GM12878 (cell line): ENCODE data around the gene MEAF6. TPM values are rescaled to one million over a fixed set of nuclear protein-coding genes. Genes with fewer than 3 reads are reported as not detected.

ENCODE experiments used
- ATAC-seq: fragments of 200-7000 bp; cut with Tn5 transposase; 3 replicates; pipeline ENCODE4 v1.9.1; 2020; ENCODE audit warnings: mild to moderate bottlenecking, moderate library complexity
- BruUV-seq: library from RNA; stranded (reverse); fragments of 400-500 nt; replicated peaks from 2 replicates; lab custom pipeline; 2021; lab: Mats Ljungman, UMichigan
- CTCF ChIA-PET: fragments of 300-600 bp; sonication (Branson Sonifier 250); formaldehyde crosslinking; extraction: SDS; loops from one replicate; lab custom pipeline; 2021; ENCODE audit warnings: inconsistent platforms; lab: Yijun Ruan, JAX
- POLR2A ChIA-PET: fragments of 350-600 bp; formaldehyde crosslinking; extraction: SDS; loops from one replicate; lab custom pipeline; 2021; ENCODE audit warnings: inconsistent platforms; lab: Charles Lee
- RAD21 ChIA-PET: fragments of 300-600 bp; sonication (Branson Sonifier 250); formaldehyde crosslinking; loops from one replicate; lab custom pipeline; 2023; ENCODE audit warnings: antibody characterized with exemption; ENCODE audit not compliant: unreplicated experiment; lab: Charles Lee
- SMC1A ChIA-PET: fragments of 300-600 bp; sonication (Branson Sonifier 250); formaldehyde crosslinking; loops from one replicate; lab custom pipeline; 2023; ENCODE audit not compliant: unreplicated experiment, uncharacterized antibody; lab: Charles Lee
- DNase-seq: peaks from one replicate; pipeline ENCODE4 v3.0.0-alpha.2; 2011; ENCODE audit warnings: low read depth, low spot score
- FAIRE-seq: peaks from 3 replicates; lab custom pipeline; 2011; peaks lifted over from hg19 to GRCh38; lab: Jason Lieb, UNC
- H2AFZ ChIP-seq: 2 replicates; pipeline ENCODE4 v1.6.0; 2011; ENCODE audit warnings: low read depth, low read length, control low read depth; ENCODE audit not compliant: control insufficient read depth
- H3K27ac ChIP-seq: 2 replicates; pipeline ENCODE4 v1.5.1; 2011; ENCODE audit warnings: control low read depth; ENCODE audit not compliant: control insufficient read depth, insufficient read depth
- H3K27me3 ChIP-seq, 2 experiments: replicated peaks in 1 of 2; 2 replicates each; pipeline versions ENCODE4 v1.6.0 to v1.6.1; 2011; ENCODE audit warnings: low read length in 1 of 2; ENCODE audit not compliant: control insufficient read depth in 2 of 2, insufficient read depth in 2 of 2
- H3K36me3 ChIP-seq, 2 experiments: 2 replicates each; pipeline ENCODE4 v1.5.1; 2011; ENCODE audit warnings: low read length in 1 of 2; ENCODE audit not compliant: control insufficient read depth in 2 of 2, insufficient read depth in 2 of 2
- H3K4me1 ChIP-seq: 2 replicates; pipeline ENCODE4 v1.6.1; 2011; ENCODE audit warnings: mild to moderate bottlenecking, low read length, moderate library complexity, mixed read lengths; ENCODE audit not compliant: control insufficient read depth, insufficient read depth
- H3K4me2 ChIP-seq: 2 replicates; pipeline ENCODE4 v1.6.0; 2011; ENCODE audit warnings: control low read depth; ENCODE audit not compliant: control insufficient read depth, insufficient read depth
- H3K4me3 ChIP-seq: fragments of 200-600 bp; sonication (generic); 2 replicates; pipeline ENCODE4 v1.5.1; 2016
- H3K79me2 ChIP-seq: 2 replicates; pipeline ENCODE4 v1.6.0; 2011; ENCODE audit warnings: low read length; ENCODE audit not compliant: control insufficient read depth, insufficient read depth
- H3K9ac ChIP-seq: 2 replicates; pipeline ENCODE4 v1.8.0; 2011; ENCODE audit warnings: low read length, control low read depth, mixed read lengths; ENCODE audit not compliant: control insufficient read depth, insufficient read depth
- H3K9me3 ChIP-seq: replicated peaks from 3 replicates; pipeline ENCODE4 v1.5.1; 2011; ENCODE audit warnings: mild to moderate bottlenecking, low read length; ENCODE audit not compliant: control insufficient read depth, insufficient read depth
- H4K20me1 ChIP-seq: 2 replicates; pipeline ENCODE4 v1.6.0; 2011; ENCODE audit not compliant: control insufficient read depth, insufficient read depth
- ATF7 ChIP-seq: fragments of 450-650 bp; IDR thresholded peaks from 2 replicates; pipeline ENCODE4 v1.6.1; 2016; ENCODE audit warnings: low read depth, mild to moderate bottlenecking
- CHD2 ChIP-seq: IDR thresholded peaks from 2 replicates; pipeline ENCODE4 v1.6.1; 2011; ENCODE audit warnings: low read depth, low read length, improper control_type of control experiment, borderline replicate concordance
- ETV6 ChIP-seq, 2 experiments: fragments of 450-650 bp in 1 of 2; IDR thresholded peaks in 1 of 2; conservative IDR thresholded peaks in 1 of 2; 2 replicates each; pipeline ENCODE4 v1.6.1; 2014; ENCODE audit warnings: antibody characterized with exemption in 1 of 2, borderline replicate concordance in 1 of 2, low read depth in 1 of 2, mild to moderate bottlenecking in 1 of 2, moderate library complexity in 1 of 2
- GABPA ChIP-seq: IDR thresholded peaks from 2 replicates; pipeline ENCODE4 v1.6.1; 2014; ENCODE audit warnings: antibody characterized with exemption, low read depth, mild to moderate bottlenecking, inconsistent platforms
- IKZF1 ChIP-seq: fragments of 450-650 bp; conservative IDR thresholded peaks from 2 replicates; pipeline ENCODE4 v1.6.1; 2017; ENCODE audit warnings: antibody characterized with exemption, mild to moderate bottlenecking
- NFIC ChIP-seq: IDR thresholded peaks from 2 replicates; pipeline ENCODE4 v1.6.1; 2012; ENCODE audit warnings: low read depth, mild to moderate bottlenecking, inconsistent platforms, low read length, moderate library complexity
- SP1 ChIP-seq: IDR thresholded peaks from one replicate; pipeline ENCODE4 v1.6.1; 2011; ENCODE audit warnings: low read depth, low read length
- TARDBP ChIP-seq: IDR thresholded peaks from 2 replicates; pipeline ENCODE4 v1.6.1; 2016; ENCODE audit warnings: borderline replicate concordance
- ZNF384 ChIP-seq: IDR thresholded peaks from 2 replicates; pipeline ENCODE4 v1.6.1; 2012; ENCODE audit warnings: low read depth, mild to moderate bottlenecking, low read length, improper control_type of control experiment, borderline replicate concordance
- WGBS: methylation state at CpG from one replicate; pipeline ENCODE4 v1.1.6; 2016; ENCODE audit warnings: low lambda C conversion rate; ENCODE audit not compliant: insufficient replicate concordance, insufficient coverage; ENCODE audit errors: missing lambda C conversion rate; 5-methylcytosine and 5-hydroxymethylcytosine counted together
- in situ Hi-C: fragments of 300-500 bp; cut with MboI; formaldehyde crosslinking; loops from 9 replicates; pipeline ENCODE4 v1.14.3; 2018; ENCODE audit warnings: mixed read lengths
- intact Hi-C: fragments of 100-400 bp; cut with micrococcal nuclease; formaldehyde crosslinking; loops from one replicate; pipeline ENCODE4 v1.14.2; 2022; ENCODE audit not compliant: unreplicated experiment
- microRNA-seq: library from miRNA; unstranded; fragments of <30 nt; microRNA quantifications from one replicate; pipeline ENCODE4, GENCODE V29; 2018
- polyA plus RNA-seq, 11 experiments: library from polyadenylated mRNA; depleted of rRNA in 4 of 11; unstranded in 6 of 11; stranded (reverse) in 5 of 11; fragments of >200 nt; fragmentation: Nextera tagmentation in 4 of 11; fragmentation: Illumina TruSeq in 1 of 11; extraction: Ambion mirVana in 4 of 11; extraction: Trizol in 1 of 11; gene quantifications; 1 replicate in 1 of 11; 2 replicates in 10 of 11; pipeline versions ENCODE4 v1.2.1 to v1.2.3, GENCODE V29; 2011 to 2016; ENCODE audit warnings: inconsistent platforms in 2 of 11, missing spikeins in 2 of 11, low read depth in 1 of 11
- small RNA-seq: library from RNA; depleted of rRNA; stranded (forward); fragments of <200 nt; gene quantifications from one replicate; pipeline ENCODE3, GENCODE V24; 2014
- total RNA-seq, 4 experiments: library from RNA; depleted of rRNA in 3 of 4; stranded (reverse); fragments of >200 nt in 3 of 4; fragmentation: Illumina TruSeq in 1 of 4; extraction: Trizol in 1 of 4; gene quantifications; 2 replicates each; pipeline versions ENCODE4 v1.2.1 to v1.2.3, GENCODE V29; 2013 to 2021
- TF ChIP-seq, protein P1 (sequence below): IDR thresholded peaks from 2 replicates; pipeline ENCODE4 v1.6.1; 2012; ENCODE audit warnings: low read depth, low read length, improper control_type of control experiment

MEAF6 gene
- total and polyA plus RNA-seq, 10 of the 15 experiments (the other 5 are each of a cell fraction or from before 2014, with no cell fraction given): 30.8 to 75.0 (median 58.1) TPM

DNA sequence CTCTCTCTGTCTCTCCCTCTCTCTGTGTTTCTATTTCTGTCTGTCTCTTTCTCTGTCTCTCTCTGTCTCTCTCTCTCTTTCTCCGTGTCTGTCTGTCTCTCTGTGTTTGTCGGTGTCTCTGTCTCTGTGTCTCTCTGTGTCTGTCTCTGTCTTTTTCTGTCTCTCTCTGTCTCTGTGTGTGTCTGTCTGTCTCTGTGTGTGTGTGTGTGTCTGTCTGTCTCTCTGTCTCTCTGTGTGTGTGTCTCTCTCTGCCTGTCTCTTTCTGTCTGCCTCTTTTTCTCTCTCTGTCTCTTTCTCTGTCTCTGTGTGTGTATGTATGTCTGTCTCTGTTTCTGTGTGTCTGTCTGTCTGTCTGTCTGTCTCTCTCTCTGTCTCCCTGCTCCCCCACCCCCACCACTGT is 71.9 kb downstream of the MEAF6 start:
- RAD21 ChIA-PET: no interaction called here
- WGBS: 78% methylated on average over 2 of the region's 2 CpGs
- ATAC-seq (no peak), FAIRE-seq (peak; percentile 71), DNase-seq (no peak)
- Histone ChIP-seq H3K9me3 (no peaks in the 10 kb centered on the region), H4K20me1 (no peaks in the 10 kb centered on the region), H3K4me3 (no peak overlapping the region), H3K4me2 (no peak overlapping the region), H3K4me1 (no peaks in the 10 kb centered on the region), H3K79me2 (no peaks in the 10 kb centered on the region), H3K27me3 (no peaks in the 10 kb centered on the region; a peak in 1 of 4 replicates), H3K27ac (no peak overlapping the region), H3K9ac (no peak overlapping the region), H3K36me3 (no peaks in the 10 kb centered on the region), H2AFZ (no peak overlapping the region)
- intact Hi-C loops: no loop called here
- TF ChIP-seq TARDBP (no peak), ZNF384 (no peak), SP1 (no peak), ETV6 (conservative IDR thresholded peaks at IDR 0.05 in 1 of 2, IDR thresholded peaks at IDR 0.05 in 1 of 2; ENCODE audit: borderline replicate concordance in 1 of 2, low read depth in 1 of 2) (no peak), GABPA (no peak), IKZF1 (no peak), CHD2 (no peak), ATF7 (no peak), NFIC (no peak)
- TF ChIP-seq, protein P1, sequence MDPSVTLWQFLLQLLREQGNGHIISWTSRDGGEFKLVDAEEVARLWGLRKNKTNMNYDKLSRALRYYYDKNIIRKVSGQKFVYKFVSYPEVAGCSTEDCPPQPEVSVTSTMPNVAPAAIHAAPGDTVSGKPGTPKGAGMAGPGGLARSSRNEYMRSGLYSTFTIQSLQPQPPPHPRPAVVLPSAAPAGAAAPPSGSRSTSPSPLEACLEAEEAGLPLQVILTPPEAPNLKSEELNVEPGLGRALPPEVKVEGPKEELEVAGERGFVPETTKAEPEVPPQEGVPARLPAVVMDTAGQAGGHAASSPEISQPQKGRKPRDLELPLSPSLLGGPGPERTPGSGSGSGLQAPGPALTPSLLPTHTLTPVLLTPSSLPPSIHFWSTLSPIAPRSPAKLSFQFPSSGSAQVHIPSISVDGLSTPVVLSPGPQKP: no peak
- in situ Hi-C loops: no loop called here
- CTCF ChIA-PET: no interaction called here
- SMC1A ChIA-PET: no interaction called here
- BruUV-seq: no TSS peak
- POLR2A ChIA-PET: no interaction called here

Small RNA genes lying within 50 kb of the gene (microRNA-seq; reads per million reads assigned to microRNA genes)
- gene MIR5581: 1.9 reads per million, percentile 3 among the genes with 10 or more reads in this experiment
- gene MIR6732: not detected

Small RNA genes lying within 50 kb of the gene (small RNA-seq; reads per million reads assigned to genes)
- gene AL034379.1 (not detected), gene MIR5581 (0.16 reads per million)

Other genes with a start within 250 kb of the MEAF6 start
- gene ZC3H12A, start 40.2 kb downstream of the MEAF6 start, total RNA-seq (2014; rRNA removed): 19.0 and 23.0 TPM in 2 replicates
- 9.3 and 10.9 TPM in 2 replicates for gene ZC3H12A, start 40.2 kb downstream of the MEAF6 start, total RNA-seq (2014; rRNA removed; fragmentation: Illumina TruSeq; extraction: Trizol)
- 25.1 and 27.0 TPM in 2 replicates for gene ZC3H12A, start 40.2 kb downstream of the MEAF6 start, total RNA-seq (2021)
- 10.4 and 19.2 TPM in 2 replicates for gene ZC3H12A, start 40.2 kb downstream of the MEAF6 start, polyA plus RNA-seq (2011; rRNA removed)
- gene ZC3H12A, start 40.2 kb downstream of the MEAF6 start, polyA plus RNA-seq (2014; fragmentation: Illumina TruSeq; extraction: Trizol): 2.0 and 9.0 TPM in 2 replicates
- gene ZC3H12A, start 40.2 kb downstream of the MEAF6 start, polyA plus RNA-seq (2014; fragmentation: Nextera tagmentation; extraction: Ambion mirVana): under 1 TPM; 0.35 to 0.88 TPM
- 27.8 and 30.2 TPM in 2 replicates for gene ZC3H12A, start 40.2 kb downstream of the MEAF6 start, polyA plus RNA-seq (2014; rRNA removed)
- 10 to 100 TPM; 11.7 to 15.9 TPM for gene ZC3H12A, start 40.2 kb downstream of the MEAF6 start, polyA plus RNA-seq (2016; fragmentation: Nextera tagmentation; extraction: Ambion mirVana)
- gene SNIP1, start 39.5 kb upstream of the MEAF6 start, total RNA-seq (2014; rRNA removed): 10.6 and 11.0 TPM in 2 replicates
- 10.5 and 11.3 TPM in 2 replicates for gene SNIP1, start 39.5 kb upstream of the MEAF6 start, total RNA-seq (2014; rRNA removed; fragmentation: Illumina TruSeq; extraction: Trizol)
- 20.6 and 22.4 TPM in 2 replicates for gene SNIP1, start 39.5 kb upstream of the MEAF6 start, total RNA-seq (2021)
- gene SNIP1, start 39.5 kb upstream of the MEAF6 start, polyA plus RNA-seq (2011; rRNA removed): 10.2 and 10.4 TPM in 2 replicates
- 10.1 and 12.6 TPM in 2 replicates for gene SNIP1, start 39.5 kb upstream of the MEAF6 start, polyA plus RNA-seq (2014; fragmentation: Illumina TruSeq; extraction: Trizol)
- 1 to 10 TPM; 2.7 to 3.3 TPM for gene SNIP1, start 39.5 kb upstream of the MEAF6 start, polyA plus RNA-seq (2014; fragmentation: Nextera tagmentation; extraction: Ambion mirVana)
- 10.3 and 13.7 TPM in 2 replicates for gene SNIP1, start 39.5 kb upstream of the MEAF6 start, polyA plus RNA-seq (2014; rRNA removed)
- gene SNIP1, start 39.5 kb upstream of the MEAF6 start, polyA plus RNA-seq (2016; fragmentation: Nextera tagmentation; extraction: Ambion mirVana): 1 to 10 TPM; 6.9 to 7.8 TPM
- gene DNALI1, start 42.2 kb upstream of the MEAF6 start, total RNA-seq (2014; rRNA removed): not detected in 2 replicates
- not detected in 2 replicates for gene DNALI1, start 42.2 kb upstream of the MEAF6 start, total RNA-seq (2014; rRNA removed; fragmentation: Illumina TruSeq; extraction: Trizol)
- gene DNALI1, start 42.2 kb upstream of the MEAF6 start, total RNA-seq (2021): not detected in 2 replicates
- not detected in 2 replicates for gene DNALI1, start 42.2 kb upstream of the MEAF6 start, polyA plus RNA-seq (2011; rRNA removed)
- not detected in 2 replicates for gene DNALI1, start 42.2 kb upstream of the MEAF6 start, polyA plus RNA-seq (2014; fragmentation: Illumina TruSeq; extraction: Trizol)
- under 1 TPM in 1 of 2 experiments, not detected in 1; 0.03 TPM for gene DNALI1, start 42.2 kb upstream of the MEAF6 start, polyA plus RNA-seq (2014; fragmentation: Nextera tagmentation; extraction: Ambion mirVana)
- gene DNALI1, start 42.2 kb upstream of the MEAF6 start, polyA plus RNA-seq (2014; rRNA removed): not detected in 2 replicates
- gene DNALI1, start 42.2 kb upstream of the MEAF6 start, polyA plus RNA-seq (2016; fragmentation: Nextera tagmentation; extraction: Ambion mirVana): under 1 TPM; 0.05 to 0.13 TPM
- 80.0 and 87.7 TPM in 2 replicates for gene GNL2, start 81.2 kb upstream of the MEAF6 start, total RNA-seq (2014; rRNA removed)
- 153 and 167 TPM in 2 replicates for gene GNL2, start 81.2 kb upstream of the MEAF6 start, total RNA-seq (2014; rRNA removed; fragmentation: Illumina TruSeq; extraction: Trizol)
- 66.6 and 71.6 TPM in 2 replicates for gene GNL2, start 81.2 kb upstream of the MEAF6 start, total RNA-seq (2021)
- gene GNL2, start 81.2 kb upstream of the MEAF6 start, polyA plus RNA-seq (2011; rRNA removed): 71.8 and 92.8 TPM in 2 replicates
- gene GNL2, start 81.2 kb upstream of the MEAF6 start, polyA plus RNA-seq (2014; fragmentation: Illumina TruSeq; extraction: Trizol): 138 and 145 TPM in 2 replicates
- gene GNL2, start 81.2 kb upstream of the MEAF6 start, polyA plus RNA-seq (2014; fragmentation: Nextera tagmentation; extraction: Ambion mirVana): 10 to 100 TPM; 64.2 to 91.3 TPM
- gene GNL2, start 81.2 kb upstream of the MEAF6 start, polyA plus RNA-seq (2014; rRNA removed): 76.2 and 85.1 TPM in 2 replicates
- 100 to 1,000 TPM; 113 to 118 TPM for gene GNL2, start 81.2 kb upstream of the MEAF6 start, polyA plus RNA-seq (2016; fragmentation: Nextera tagmentation; extraction: Ambion mirVana)
- not detected in 2 replicates for gene RSPO1, start 120.1 kb upstream of the MEAF6 start, total RNA-seq (2014; rRNA removed)
- gene RSPO1, start 120.1 kb upstream of the MEAF6 start, total RNA-seq (2014; rRNA removed; fragmentation: Illumina TruSeq; extraction: Trizol): not detected in 2 replicates
- gene RSPO1, start 120.1 kb upstream of the MEAF6 start, total RNA-seq (2021): not detected in 2 replicates
- gene RSPO1, start 120.1 kb upstream of the MEAF6 start, polyA plus RNA-seq (2011; rRNA removed): not detected in 2 replicates
- not detected in 2 replicates for gene RSPO1, start 120.1 kb upstream of the MEAF6 start, polyA plus RNA-seq (2014; fragmentation: Illumina TruSeq; extraction: Trizol)
- gene RSPO1, start 120.1 kb upstream of the MEAF6 start, polyA plus RNA-seq (2014; fragmentation: Nextera tagmentation; extraction: Ambion mirVana): not detected
- gene RSPO1, start 120.1 kb upstream of the MEAF6 start, polyA plus RNA-seq (2014; rRNA removed): not detected in 2 replicates
- gene RSPO1, start 120.1 kb upstream of the MEAF6 start, polyA plus RNA-seq (2016; fragmentation: Nextera tagmentation; extraction: Ambion mirVana): not detected
- 18.0 and 21.3 TPM in 2 replicates for gene CDCA8, start 177.8 kb upstream of the MEAF6 start, total RNA-seq (2014; rRNA removed)
- gene CDCA8, start 177.8 kb upstream of the MEAF6 start, total RNA-seq (2014; rRNA removed; fragmentation: Illumina TruSeq; extraction: Trizol): 27.5 and 28.4 TPM in 2 replicates
- gene CDCA8, start 177.8 kb upstream of the MEAF6 start, total RNA-seq (2021): 57.8 and 59.8 TPM in 2 replicates
- gene CDCA8, start 177.8 kb upstream of the MEAF6 start, polyA plus RNA-seq (2011; rRNA removed): 68.3 and 72.0 TPM in 2 replicates
- gene CDCA8, start 177.8 kb upstream of the MEAF6 start, polyA plus RNA-seq (2014; fragmentation: Illumina TruSeq; extraction: Trizol): 75.3 and 81.0 TPM in 2 replicates
- gene CDCA8, start 177.8 kb upstream of the MEAF6 start, polyA plus RNA-seq (2014; fragmentation: Nextera tagmentation; extraction: Ambion mirVana): 10 to 100 TPM; 60.2 to 60.6 TPM
- 52.8 and 62.1 TPM in 2 replicates for gene CDCA8, start 177.8 kb upstream of the MEAF6 start, polyA plus RNA-seq (2014; rRNA removed)
- gene CDCA8, start 177.8 kb upstream of the MEAF6 start, polyA plus RNA-seq (2016; fragmentation: Nextera tagmentation; extraction: Ambion mirVana): 10 to 100 TPM; 97.8 to 98.1 TPM